Gastroesophageal sphincter (tissue), 4 donors: Measurements from ENCODE around the gene COIL. TPM values are rescaled to one million over a fixed set of nuclear protein-coding genes. Genes with fewer than 3 reads are reported as not detected.

ENCODE experiments used
- ATAC-seq: fragments of 150-250 bp; one replicate; pipeline ENCODE4 v1.9.1; 2016; ENCODE audit warnings: mild to moderate bottlenecking, moderate library complexity
- H3K27ac ChIP-seq, 4 donors: fragments of 200-600 bp; sonication (generic) in 3 of 4; 1 replicate in 3 of 4; 2 replicates in 1 of 4; pipeline ENCODE4 v1.5.1; 2016 to 2019
- H3K27me3 ChIP-seq: fragments of 200-600 bp; sonication (generic); one replicate; pipeline ENCODE4 v1.5.1; 2019
- H3K36me3 ChIP-seq, 2 donors: fragments of 200-600 bp; sonication (generic); one replicate each; pipeline ENCODE4 v1.5.1; 2019; ENCODE audit warnings: control low read depth in 1 of 2
- H3K4me1 ChIP-seq, 3 donors: fragments of 200-600 bp; sonication (generic); 1 replicate in 2 of 3; 2 replicates in 1 of 3; pipeline ENCODE4 v1.5.1; 2016 to 2019; ENCODE audit warnings: control low read depth in 2 of 3
- H3K4me3 ChIP-seq, 2 donors: fragments of 200-600 bp; sonication (generic); one replicate each; pipeline ENCODE4 v1.5.1; 2019; ENCODE audit warnings: mild to moderate bottlenecking in 1 of 2, moderate library complexity in 1 of 2
- H3K9me3 ChIP-seq, 3 donors: fragments of 200-600 bp; sonication (generic); one replicate each; pipeline ENCODE4 v1.5.1; 2017 to 2019; ENCODE audit warnings: control low read depth in 2 of 3
- CTCF ChIP-seq, 4 experiments: fragments of 200-600 bp in 2 of 4; fragments of 450-650 bp in 2 of 4; sonication (generic) in 1 of 4; IDR thresholded peaks; one replicate each; pipeline ENCODE4 v1.5.1; 2017 to 2019; ENCODE audit warnings: antibody characterized with exemption in 4 of 4, mild to moderate bottlenecking in 2 of 4, moderate library complexity in 2 of 4
- EP300 ChIP-seq: sonication (generic); formaldehyde crosslinking; IDR thresholded peaks from one replicate; pipeline ENCODE4 v1.6.1; 2017; ENCODE audit warnings: antibody characterized with exemption, mild to moderate bottlenecking
- POLR2A ChIP-seq, 2 donors: fragments of 450-650 bp; IDR thresholded peaks; one replicate each; pipeline ENCODE4 v1.6.1; 2017; ENCODE audit warnings: antibody characterized with exemption in 2 of 2, mild to moderate bottlenecking in 2 of 2, moderate library complexity in 1 of 2
- POLR2AphosphoS5 ChIP-seq: sonication (generic); formaldehyde crosslinking; IDR thresholded peaks from one replicate; pipeline ENCODE4 v1.6.1; 2017; ENCODE audit warnings: antibody characterized with exemption
- WGBS, 2 donors: methylation state at CpG; one replicate each; pipeline ENCODE4 v1.1.5; 2018; ENCODE audit warnings: low coverage in 1 of 2; 5-methylcytosine and 5-hydroxymethylcytosine counted together
- total RNA-seq, 4 donors: library from RNA; depleted of rRNA; stranded (reverse); fragments of >200 nt; gene quantifications; one replicate each; pipeline ENCODE4 v1.1.0, GENCODE V29; 2016

The COIL gene
- total RNA-seq, 4 donors from 2014 or later: 10.0 to 16.9 (median 10.9) TPM

GRCh38 chr17:56908001-56908542 lies 52.8 kb downstream of the COIL start:
- Histone ChIP-seq H3K9me3 (no peaks in the 10 kb centered on the region), H3K36me3 (peaks cover 0 to 61% of the 10 kb centered on the region in 2 donors), H3K4me3 (no peak overlapping the region), H3K27me3 (no peaks in the 10 kb centered on the region), H3K4me1 (peaks cover 0 to 53% (median 17%) of the 10 kb centered on the region in 3 donors), H3K27ac (peak overlapping the region in 2 of 4 donors; percentile 39 to 41)
- WGBS, 2 donors: 71 to 77% methylated on average over 2 to 6 of the region's 9 CpGs
- ATAC-seq: no peak
- TF ChIP-seq POLR2AphosphoS5 (no peak), CTCF (IDR thresholded peaks at IDR 0.05) (no peak), POLR2A (IDR thresholded peaks at IDR 0.05) (no peak), EP300 (no peak)

DNA sequence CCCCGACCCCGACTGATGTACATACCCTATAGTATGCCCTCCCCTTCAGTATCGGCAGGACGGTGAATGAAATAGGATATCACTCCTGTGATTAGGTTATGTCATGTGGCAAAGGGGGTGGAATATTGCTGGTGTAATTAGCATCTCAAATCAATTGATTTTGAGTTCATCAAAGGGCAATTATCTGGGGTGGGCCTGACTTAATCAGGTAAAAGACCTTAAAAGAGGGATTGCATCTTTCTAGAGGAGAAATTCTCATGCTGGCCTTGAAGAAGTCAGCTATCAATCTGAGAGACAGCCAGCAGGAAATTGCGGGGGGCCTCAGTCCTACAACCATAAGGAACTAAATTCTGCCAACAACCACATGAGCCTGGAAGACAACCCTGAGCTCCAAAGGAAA lies 57.3 kb downstream of the COIL start:
- Histone ChIP-seq H3K4me1 (peaks cover 0 to 8% (median 1%) of the 10 kb centered on the region in 3 donors), H3K36me3 (peaks cover 0 to 100% of the 10 kb centered on the region in 2 donors), H3K9me3 (no peaks in the 10 kb centered on the region), H3K4me3 (no peak overlapping the region), H3K27me3 (no peaks in the 10 kb centered on the region), H3K27ac (no peak overlapping the region)
- WGBS, 2 donors: 91 to 93% methylated on average over 3 to 5 of the region's 5 CpGs
- TF ChIP-seq CTCF (IDR thresholded peaks at IDR 0.05) (no peak), POLR2AphosphoS5 (no peak), EP300 (no peak), POLR2A (IDR thresholded peaks at IDR 0.05) (no peak)
- ATAC-seq: no peak

DNA sequence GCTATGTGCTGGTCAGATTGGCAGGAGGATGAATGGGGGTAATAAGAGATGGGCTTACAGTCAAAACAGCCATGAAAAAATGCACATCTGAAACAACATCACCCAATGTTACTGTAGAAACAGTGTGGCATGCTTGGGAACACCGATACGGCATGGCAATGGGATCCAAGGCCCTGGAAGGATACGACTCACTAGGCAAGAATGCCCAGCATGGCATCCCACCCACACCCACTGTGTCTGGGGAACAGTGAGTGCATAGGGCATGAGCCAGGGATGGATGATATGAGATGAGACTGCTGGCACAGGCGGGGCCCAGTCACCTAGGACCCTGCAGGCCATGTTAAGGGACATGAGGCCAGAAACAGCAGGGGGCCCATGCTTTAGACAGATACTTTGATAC lies 58.5 kb downstream of the COIL start:
- no peaks in the 10 kb centered on the region for H3K4me1 ChIP-seq
- H3K36me3 ChIP-seq: peaks cover 0 to 100% of the 10 kb centered on the region in 2 donors
- H3K27ac ChIP-seq: no peak overlapping the region
- H3K4me3 ChIP-seq: no peak overlapping the region
- WGBS, 2 donors: 67 to 89% methylated on average over 2 to 4 of the region's 4 CpGs
- ATAC-seq: no peak
- no peak for TF ChIP-seq EP300
- TF ChIP-seq CTCF (IDR thresholded peaks at IDR 0.05): no peak
- no peak for TF ChIP-seq POLR2A (IDR thresholded peaks at IDR 0.05)
- no peak for TF ChIP-seq POLR2AphosphoS5
- no peaks in the 10 kb centered on the region for H3K27me3 ChIP-seq
- H3K9me3 ChIP-seq: no peaks in the 10 kb centered on the region

DNA sequence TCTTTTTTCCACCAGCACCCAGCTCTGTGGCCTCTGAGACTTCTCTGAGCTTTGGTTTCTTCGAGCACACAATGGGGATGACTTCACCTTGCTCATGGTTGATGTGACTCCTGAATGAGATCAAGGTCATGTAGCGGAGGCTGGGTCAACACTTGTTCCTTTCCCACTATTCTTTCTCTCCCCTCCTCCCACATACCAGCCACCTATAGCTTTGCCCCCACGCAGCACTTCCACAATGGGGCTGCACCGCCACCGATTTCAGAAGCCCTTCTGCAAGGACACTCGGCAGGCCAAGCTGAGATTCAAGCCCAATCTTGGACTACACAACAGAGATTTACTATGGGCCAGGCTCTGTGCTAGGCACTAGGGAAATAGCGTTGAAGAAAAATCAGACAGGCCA lies 61.4 kb downstream of the COIL start:
- peaks cover 0 to 100% of the 10 kb centered on the region in 2 donors for H3K36me3 ChIP-seq
- no peak overlapping the region for H3K4me3 ChIP-seq
- TF ChIP-seq POLR2AphosphoS5 (no peak), EP300 (no peak), CTCF (IDR thresholded peaks at IDR 0.05) (no peak), POLR2A (IDR thresholded peaks at IDR 0.05) (no peak)
- H3K4me1 ChIP-seq: no peaks in the 10 kb centered on the region
- ATAC-seq: no peak
- H3K27me3 ChIP-seq: no peaks in the 10 kb centered on the region
- 93 to 100% methylated on average over 2 to 5 of the region's 7 CpGs for WGBS, 2 donors
- H3K9me3 ChIP-seq: no peaks in the 10 kb centered on the region
- H3K27ac ChIP-seq: no peak overlapping the region

GRCh38 chr17:56898874-56899273 lies 62.0 kb downstream of the COIL start:
- Histone ChIP-seq H3K4me3 (no peak overlapping the region), H3K27me3 (no peaks in the 10 kb centered on the region), H3K36me3 (peaks cover 0 to 100% of the 10 kb centered on the region in 2 donors), H3K9me3 (no peaks in the 10 kb centered on the region), H3K27ac (no peak overlapping the region), H3K4me1 (no peaks in the 10 kb centered on the region)
- no peak for ATAC-seq
- no peak for TF ChIP-seq POLR2AphosphoS5
- TF ChIP-seq POLR2A (IDR thresholded peaks at IDR 0.05): no peak
- no peak for TF ChIP-seq CTCF (IDR thresholded peaks at IDR 0.05)
- no peak for TF ChIP-seq EP300
- no CpG with 5 or more reads among the region's 9 CpGs for WGBS, 2 donors
